ENCODE measurements around the gene TRAK2. TPM values are rescaled to one million over a fixed set of nuclear protein-coding genes. Genes with fewer than 3 reads are reported as not detected.

Gene TRAK2
- total and polyA plus RNA-seq, 2 donors (not counting 1 experiment from before 2014, with no cell fraction given) = 16.9 to 21.6 TPM

GRCh38 chr2:201448061-201448460 lies 3.2 kb downstream of the TRAK2 start:
- peak overlapping the region; percentile 51 for H3K4me2 ChIP-seq (replicated peaks; ENCODE audit: low read depth, low read length, poor library complexity, severe bottlenecking)
- Mint-ChIP-seq H3K4me1 (peaks cover 53% of the 10 kb centered on the region), H3K27ac (peak overlapping the region; percentile 6), H3K4me3 (no peak overlapping the region), H3K9me3 (ENCODE audit: insufficient read depth) (no peaks in the 10 kb centered on the region), H3K27me3 (no peaks in the 10 kb centered on the region)
- H3K9ac ChIP-seq (ENCODE audit: low read length) = peak overlapping the region; percentile 37
- H3K79me2 ChIP-seq (ENCODE audit: control insufficient read depth, insufficient read depth, low read length) = peaks cover 82% of the 10 kb centered on the region
- no peaks in the 10 kb centered on the region for H4K20me1 ChIP-seq (ENCODE audit: control insufficient read depth, insufficient read depth, low read length, poor library complexity, severe bottlenecking)
- intact Hi-C loops (cut with micrococcal nuclease) = loop anchor here (5.0 kb wide), 1 partner anchor 36 kb away; no protein-coding TSS in a partner anchor
- peaks cover 1 to 4% of the 10 kb centered on the region in 2 experiments for H3K36me3 ChIP-seq (replicated peaks in 1 of 2; ENCODE audit: control extremely low read depth in 1 of 2, control insufficient read depth in 1 of 2, extremely low read depth in 1 of 2, insufficient read depth in 2 of 2, low read length in 1 of 2)
- H3K27me3 ChIP-seq (replicated peaks in 1 of 4; ENCODE audit: control extremely low read depth in 1 of 4, control insufficient read depth in 3 of 4, insufficient read depth in 4 of 4, low read length in 3 of 4) = no peaks in the 10 kb centered on the region
- H3K27ac ChIP-seq (ENCODE audit: low read length in 2 of 2) = peak overlapping the region in 1 of 2 donors; percentile 61
- ChIA-PET POLR2A (interaction anchor here (0.6 kb wide), 1 partner anchor 1491 kb away, joined by 4 read pairs; no protein-coding TSS in a partner anchor), CTCF (no interaction called here)
- H3K4me3 ChIP-seq (ENCODE audit: control extremely low read depth in 1 of 5, extremely low read depth in 1 of 5, insufficient read depth in 1 of 5, low read depth in 2 of 5, low read length in 4 of 5) = peak overlapping the region in 1 of 5 experiments; percentile 17
- no peaks in the 10 kb centered on the region for H3K9me3 ChIP-seq (ENCODE audit: control extremely low read depth in 1 of 3, control insufficient read depth in 2 of 3, insufficient read depth in 1 of 3, low read length in 2 of 3)
- TF ChIP-seq CTCF (IDR thresholded peaks at IDR 0.05) (no peak), EZH2 (IDR thresholded peaks at IDR 0.05; ENCODE audit: borderline replicate concordance, insufficient read depth, low read depth, low read length, poor library complexity, severe bottlenecking) (no peak)
- no CpG with 5 or more reads among the region's 1 CpG for WGBS (ENCODE audit: insufficient coverage)
- no peak for DNase-seq
- peaks cover 39 to 53% of the 10 kb centered on the region in 2 donors for H3K4me1 ChIP-seq (ENCODE audit: control insufficient read depth in 2 of 2, insufficient read depth in 2 of 2, low read length in 2 of 2)
- no peak overlapping the region for H2AFZ ChIP-seq (ENCODE audit: insufficient read depth, low read depth, low read length, poor library complexity, severe bottlenecking)
- ATAC-seq (ENCODE audit: low read depth) = no peak

- ChIA-PET CTCF (no interaction called here), POLR2A (no interaction called here)
- no peak overlapping the region for H2AFZ ChIP-seq (ENCODE audit: insufficient read depth, low read depth, low read length, poor library complexity, severe bottlenecking)
- 100% methylated on average over 1 of the region's 1 CpG for whole genome bisulfite sequencing (ENCODE audit: insufficient coverage)
- no peaks in the 10 kb centered on the region for H3K27me3 ChIP-seq (replicated peaks in 1 of 4; ENCODE audit: control extremely low read depth in 1 of 4, control insufficient read depth in 3 of 4, insufficient read depth in 4 of 4, low read length in 3 of 4)
- H3K79me2 ChIP-seq (ENCODE audit: control insufficient read depth, insufficient read depth, low read length) = peaks cover 83% of the 10 kb centered on the region
- no peaks in the 10 kb centered on the region for H3K9me3 ChIP-seq (ENCODE audit: control extremely low read depth in 1 of 3, control insufficient read depth in 2 of 3, insufficient read depth in 1 of 3, low read length in 2 of 3)
- intact Hi-C loops (cut with micrococcal nuclease) = loop anchor here (5.0 kb wide), 1 partner anchor 35 kb away; no protein-coding TSS in a partner anchor
- H3K27ac ChIP-seq (ENCODE audit: low read length in 2 of 2) = peak overlapping the region in 1 of 2 donors; percentile 54
- Mint-ChIP-seq H3K4me1 (peaks cover 46% of the 10 kb centered on the region), H3K4me3 (no peak overlapping the region), H3K27ac (peak overlapping the region; percentile 50), H3K9me3 (ENCODE audit: insufficient read depth) (no peaks in the 10 kb centered on the region), H3K27me3 (no peaks in the 10 kb centered on the region)
- H4K20me1 ChIP-seq (ENCODE audit: control insufficient read depth, insufficient read depth, low read length, poor library complexity, severe bottlenecking) = no peaks in the 10 kb centered on the region
- DNase-seq (no peak), ATAC-seq (ENCODE audit: low read depth) (no peak)
- no peak overlapping the region for H3K4me3 ChIP-seq (ENCODE audit: control extremely low read depth in 1 of 5, extremely low read depth in 1 of 5, insufficient read depth in 1 of 5, low read depth in 2 of 5, low read length in 4 of 5)
- H3K36me3 ChIP-seq (replicated peaks in 1 of 2; ENCODE audit: control extremely low read depth in 1 of 2, control insufficient read depth in 1 of 2, extremely low read depth in 1 of 2, insufficient read depth in 2 of 2, low read length in 1 of 2) = peaks cover 1 to 4% of the 10 kb centered on the region in 2 experiments
- peak overlapping the region; percentile 2 for H3K9ac ChIP-seq (ENCODE audit: low read length)
- peaks cover 39 to 55% of the 10 kb centered on the region in 2 donors for H3K4me1 ChIP-seq (ENCODE audit: control insufficient read depth in 2 of 2, insufficient read depth in 2 of 2, low read length in 2 of 2)
- no peak for TF ChIP-seq CTCF (IDR thresholded peaks at IDR 0.05)
- no peak for TF ChIP-seq EZH2 (IDR thresholded peaks at IDR 0.05; ENCODE audit: borderline replicate concordance, insufficient read depth, low read depth, low read length, poor library complexity, severe bottlenecking)
- peak overlapping the region; percentile 51 for H3K4me2 ChIP-seq (replicated peaks; ENCODE audit: low read depth, low read length, poor library complexity, severe bottlenecking)
Measured at GRCh38 chr2:201447086-201447485, 4.2 kb downstream of the TRAK2 start.

Measured in B cell (primary cell).